ENCODE measurements around the gene ANKRD39. TPM values are rescaled to one million over a fixed set of nuclear protein-coding genes. Genes with fewer than 3 reads are reported as not detected.

ANKRD39 gene
- total and polyA plus RNA-seq, 10 of the 15 experiments (the other 5 are each of a cell fraction or from before 2014, with no cell fraction given) = 7.4 to 36.2 (median 23.7) TPM

DNA sequence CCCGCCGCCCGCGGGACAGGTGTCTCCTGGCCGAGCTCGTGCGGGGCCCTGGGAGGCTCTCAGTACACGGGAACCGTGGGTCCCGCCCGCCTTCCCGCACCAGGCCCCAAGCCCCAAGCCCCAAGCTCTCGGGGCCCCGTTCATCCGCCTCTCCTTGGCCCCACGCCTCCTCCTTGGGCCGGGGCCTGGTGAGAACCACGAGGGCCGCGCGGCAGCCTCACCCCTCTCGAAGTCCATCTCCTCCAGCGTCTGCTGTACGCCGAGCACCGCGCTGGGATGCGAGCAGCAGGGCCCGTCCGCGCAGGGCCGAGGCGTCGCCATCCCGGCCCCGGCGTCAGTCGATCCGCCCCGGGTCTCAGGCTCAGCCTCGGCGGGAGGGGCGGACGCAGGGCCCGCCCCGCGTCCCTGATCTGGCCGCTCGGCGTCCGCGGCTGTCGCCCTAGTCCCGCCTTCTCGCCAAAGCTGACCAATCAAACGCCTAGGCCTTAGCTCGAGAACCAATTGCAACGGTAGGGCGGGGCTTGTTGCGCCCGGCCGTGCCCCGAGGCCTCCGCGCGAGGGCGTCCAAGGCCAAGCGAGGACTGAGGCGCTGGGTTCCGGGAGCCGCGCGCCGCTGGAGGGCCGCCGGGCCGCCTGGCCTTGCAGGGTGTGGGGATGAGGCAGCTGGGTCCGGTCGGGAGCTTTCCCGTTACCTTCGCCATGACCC lies at the start of gene ANKRD39 (continued):
- TF ChIP-seq JUND (IDR thresholded peaks at IDR 0.05; ENCODE audit: low read depth, low read length) = no peak
- peak; percentile 10 for TF ChIP-seq SIX5 (IDR thresholded peaks at IDR 0.05; ENCODE audit: low read depth, low read length, severe bottlenecking)
- no peak for TF ChIP-seq KAT2A (conservative IDR thresholded peaks at IDR 0.05; ENCODE audit: control insufficient read depth, low read depth, low read length)
- TF ChIP-seq YBX1 (IDR thresholded peaks at IDR 0.05) = no peak
- TF ChIP-seq EZH2 (IDR thresholded peaks at IDR 0.05; ENCODE audit: borderline replicate concordance, control insufficient read depth, low read depth, low read length) = no peak
- TF ChIP-seq CHD2 (IDR thresholded peaks at IDR 0.05; ENCODE audit: borderline replicate concordance, low read depth, low read length) = peak; percentile 97
- TF ChIP-seq, protein P1, sequence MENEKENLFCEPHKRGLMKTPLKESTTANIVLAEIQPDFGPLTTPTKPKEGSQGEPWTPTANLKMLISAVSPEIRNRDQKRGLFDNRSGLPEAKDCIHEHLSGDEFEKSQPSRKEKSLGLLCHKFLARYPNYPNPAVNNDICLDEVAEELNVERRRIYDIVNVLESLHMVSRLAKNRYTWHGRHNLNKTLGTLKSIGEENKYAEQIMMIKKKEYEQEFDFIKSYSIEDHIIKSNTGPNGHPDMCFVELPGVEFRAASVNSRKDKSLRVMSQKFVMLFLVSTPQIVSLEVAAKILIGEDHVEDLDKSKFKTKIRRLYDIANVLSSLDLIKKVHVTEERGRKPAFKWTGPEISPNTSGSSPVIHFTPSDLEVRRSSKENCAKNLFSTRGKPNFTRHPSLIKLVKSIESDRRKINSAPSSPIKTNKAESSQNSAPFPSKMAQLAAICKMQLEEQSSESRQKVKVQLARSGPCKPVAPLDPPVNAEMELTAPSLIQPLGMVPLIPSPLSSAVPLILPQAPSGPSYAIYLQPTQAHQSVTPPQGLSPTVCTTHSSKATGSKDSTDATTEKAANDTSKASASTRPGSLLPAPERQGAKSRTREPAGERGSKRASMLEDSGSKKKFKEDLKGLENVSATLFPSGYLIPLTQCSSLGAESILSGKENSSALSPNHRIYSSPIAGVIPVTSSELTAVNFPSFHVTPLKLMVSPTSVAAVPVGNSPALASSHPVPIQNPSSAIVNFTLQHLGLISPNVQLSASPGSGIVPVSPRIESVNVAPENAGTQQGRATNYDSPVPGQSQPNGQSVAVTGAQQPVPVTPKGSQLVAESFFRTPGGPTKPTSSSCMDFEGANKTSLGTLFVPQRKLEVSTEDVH (IDR thresholded peaks at IDR 0.05; ENCODE audit: low read depth, partially characterized antibody) = no peak
- TF ChIP-seq, protein P2, sequence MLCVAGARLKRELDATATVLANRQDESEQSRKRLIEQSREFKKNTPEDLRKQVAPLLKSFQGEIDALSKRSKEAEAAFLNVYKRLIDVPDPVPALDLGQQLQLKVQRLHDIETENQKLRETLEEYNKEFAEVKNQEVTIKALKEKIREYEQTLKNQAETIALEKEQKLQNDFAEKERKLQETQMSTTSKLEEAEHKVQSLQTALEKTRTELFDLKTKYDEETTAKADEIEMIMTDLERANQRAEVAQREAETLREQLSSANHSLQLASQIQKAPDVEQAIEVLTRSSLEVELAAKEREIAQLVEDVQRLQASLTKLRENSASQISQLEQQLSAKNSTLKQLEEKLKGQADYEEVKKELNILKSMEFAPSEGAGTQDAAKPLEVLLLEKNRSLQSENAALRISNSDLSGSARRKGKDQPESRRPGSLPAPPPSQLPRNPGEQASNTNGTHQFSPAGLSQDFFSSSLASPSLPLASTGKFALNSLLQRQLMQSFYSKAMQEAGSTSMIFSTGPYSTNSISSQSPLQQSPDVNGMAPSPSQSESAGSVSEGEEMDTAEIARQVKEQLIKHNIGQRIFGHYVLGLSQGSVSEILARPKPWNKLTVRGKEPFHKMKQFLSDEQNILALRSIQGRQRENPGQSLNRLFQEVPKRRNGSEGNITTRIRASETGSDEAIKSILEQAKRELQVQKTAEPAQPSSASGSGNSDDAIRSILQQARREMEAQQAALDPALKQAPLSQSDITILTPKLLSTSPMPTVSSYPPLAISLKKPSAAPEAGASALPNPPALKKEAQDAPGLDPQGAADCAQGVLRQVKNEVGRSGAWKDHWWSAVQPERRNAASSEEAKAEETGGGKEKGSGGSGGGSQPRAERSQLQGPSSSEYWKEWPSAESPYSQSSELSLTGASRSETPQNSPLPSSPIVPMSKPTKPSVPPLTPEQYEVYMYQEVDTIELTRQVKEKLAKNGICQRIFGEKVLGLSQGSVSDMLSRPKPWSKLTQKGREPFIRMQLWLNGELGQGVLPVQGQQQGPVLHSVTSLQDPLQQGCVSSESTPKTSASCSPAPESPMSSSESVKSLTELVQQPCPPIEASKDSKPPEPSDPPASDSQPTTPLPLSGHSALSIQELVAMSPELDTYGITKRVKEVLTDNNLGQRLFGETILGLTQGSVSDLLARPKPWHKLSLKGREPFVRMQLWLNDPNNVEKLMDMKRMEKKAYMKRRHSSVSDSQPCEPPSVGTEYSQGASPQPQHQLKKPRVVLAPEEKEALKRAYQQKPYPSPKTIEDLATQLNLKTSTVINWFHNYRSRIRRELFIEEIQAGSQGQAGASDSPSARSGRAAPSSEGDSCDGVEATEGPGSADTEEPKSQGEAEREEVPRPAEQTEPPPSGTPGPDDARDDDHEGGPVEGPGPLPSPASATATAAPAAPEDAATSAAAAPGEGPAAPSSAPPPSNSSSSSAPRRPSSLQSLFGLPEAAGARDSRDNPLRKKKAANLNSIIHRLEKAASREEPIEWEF (IDR thresholded peaks at IDR 0.05; ENCODE audit: insufficient replicate concordance, low read depth, low read length) = no peak
- peak; percentile 91 for TF ChIP-seq GATAD2B (conservative IDR thresholded peaks at IDR 0.05; ENCODE audit: low read depth)
- peak; percentile 88 for TF ChIP-seq SMC3 (IDR thresholded peaks at IDR 0.05; ENCODE audit: borderline replicate concordance, low read length)
- no peak for TF ChIP-seq ZNF217 (IDR thresholded peaks at IDR 0.05)
- no peak for TF ChIP-seq SUZ12 (IDR thresholded peaks at IDR 0.05; ENCODE audit: unreplicated experiment)
- TF ChIP-seq ZBED1 (IDR thresholded peaks at IDR 0.05; ENCODE audit: borderline replicate concordance) = no peak
- TF ChIP-seq SMAD5 (IDR thresholded peaks at IDR 0.05; ENCODE audit: low read depth) = no peak
- TF ChIP-seq, protein P3, sequence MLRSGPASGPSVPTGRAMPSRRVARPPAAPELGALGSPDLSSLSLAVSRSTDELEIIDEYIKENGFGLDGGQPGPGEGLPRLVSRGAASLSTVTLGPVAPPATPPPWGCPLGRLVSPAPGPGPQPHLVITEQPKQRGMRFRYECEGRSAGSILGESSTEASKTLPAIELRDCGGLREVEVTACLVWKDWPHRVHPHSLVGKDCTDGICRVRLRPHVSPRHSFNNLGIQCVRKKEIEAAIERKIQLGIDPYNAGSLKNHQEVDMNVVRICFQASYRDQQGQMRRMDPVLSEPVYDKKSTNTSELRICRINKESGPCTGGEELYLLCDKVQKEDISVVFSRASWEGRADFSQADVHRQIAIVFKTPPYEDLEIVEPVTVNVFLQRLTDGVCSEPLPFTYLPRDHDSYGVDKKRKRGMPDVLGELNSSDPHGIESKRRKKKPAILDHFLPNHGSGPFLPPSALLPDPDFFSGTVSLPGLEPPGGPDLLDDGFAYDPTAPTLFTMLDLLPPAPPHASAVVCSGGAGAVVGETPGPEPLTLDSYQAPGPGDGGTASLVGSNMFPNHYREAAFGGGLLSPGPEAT (IDR thresholded peaks at IDR 0.05; ENCODE audit: low read depth) = no peak; the same call in 1 of the 2 replicates
- TF ChIP-seq, protein P4, sequence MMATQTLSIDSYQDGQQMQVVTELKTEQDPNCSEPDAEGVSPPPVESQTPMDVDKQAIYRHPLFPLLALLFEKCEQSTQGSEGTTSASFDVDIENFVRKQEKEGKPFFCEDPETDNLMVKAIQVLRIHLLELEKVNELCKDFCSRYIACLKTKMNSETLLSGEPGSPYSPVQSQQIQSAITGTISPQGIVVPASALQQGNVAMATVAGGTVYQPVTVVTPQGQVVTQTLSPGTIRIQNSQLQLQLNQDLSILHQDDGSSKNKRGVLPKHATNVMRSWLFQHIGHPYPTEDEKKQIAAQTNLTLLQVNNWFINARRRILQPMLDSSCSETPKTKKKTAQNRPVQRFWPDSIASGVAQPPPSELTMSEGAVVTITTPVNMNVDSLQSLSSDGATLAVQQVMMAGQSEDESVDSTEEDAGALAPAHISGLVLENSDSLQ (IDR thresholded peaks at IDR 0.05) = peak; percentile 51
- TF ChIP-seq RAD21 (IDR thresholded peaks at IDR 0.05; ENCODE audit: insufficient read depth, low read depth, low read length) = peak; percentile 89
- TF ChIP-seq FOS (IDR thresholded peaks at IDR 0.05; ENCODE audit: borderline replicate concordance, extremely low read depth, insufficient read length) = peak; percentile 96
- no peak for TF ChIP-seq NBN (IDR thresholded peaks at IDR 0.05)
- TF ChIP-seq HDGF (IDR thresholded peaks at IDR 0.05) = no peak

Measured in GM12878 (cell line).